ENCODE data around the gene RAMP2. TPM values are rescaled to one million over a fixed set of nuclear protein-coding genes. Genes with fewer than 3 reads are reported as not detected.
"Not testable (repeated sequence)": the region's sequence is repeated elsewhere in the genome, so short reads cannot be mapped to it uniquely, and the experiment has no call there.

Gene RAMP2
- total RNA-seq, 1 experiment from 2014 or later: 0.74 TPM

DNA sequence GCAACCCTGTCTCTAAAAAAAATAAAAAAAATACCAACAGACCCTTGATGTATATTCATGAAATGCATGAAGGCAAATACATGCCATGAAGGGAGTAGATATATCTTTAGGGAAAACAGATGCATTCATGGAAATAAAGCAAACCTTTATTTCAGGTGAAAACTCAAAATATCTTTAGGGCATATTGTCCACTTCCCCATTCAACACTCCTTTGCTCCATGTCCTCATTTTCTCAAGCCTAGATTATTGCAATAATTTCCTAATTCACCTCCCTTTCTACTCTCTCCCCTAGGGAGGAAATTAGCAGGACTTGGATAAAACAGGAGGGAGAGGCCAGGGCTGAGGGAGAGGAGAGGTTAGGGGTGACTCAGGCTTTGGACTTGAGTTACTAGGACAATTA is 6.5 kb downstream of the RAMP2 start:
- no peak for DNase-seq (ENCODE audit: extremely low read depth, low read depth)

DNA sequence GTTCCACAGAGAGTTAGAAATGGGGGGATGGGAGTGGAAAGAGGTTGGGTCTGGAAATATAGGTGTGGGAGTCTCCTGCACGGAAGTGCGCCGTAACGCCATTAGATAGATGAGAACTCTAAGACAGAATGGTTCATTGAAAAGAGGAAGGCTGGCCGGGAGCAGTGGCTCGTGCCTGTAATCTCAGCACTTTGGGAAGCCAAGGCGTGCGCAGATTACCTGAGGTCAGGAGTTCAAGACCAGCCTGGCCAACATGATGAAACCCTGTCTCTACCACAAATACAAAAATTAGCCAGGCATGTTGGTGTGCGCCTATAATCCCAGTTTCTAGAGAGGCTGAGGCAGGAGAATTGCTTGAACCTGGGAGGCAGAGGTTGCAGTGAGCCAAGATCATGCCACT is 7.0 kb downstream of the RAMP2 start:
- DNase-seq (ENCODE audit: extremely low read depth, low read depth): not testable (repeated sequence)

DNA sequence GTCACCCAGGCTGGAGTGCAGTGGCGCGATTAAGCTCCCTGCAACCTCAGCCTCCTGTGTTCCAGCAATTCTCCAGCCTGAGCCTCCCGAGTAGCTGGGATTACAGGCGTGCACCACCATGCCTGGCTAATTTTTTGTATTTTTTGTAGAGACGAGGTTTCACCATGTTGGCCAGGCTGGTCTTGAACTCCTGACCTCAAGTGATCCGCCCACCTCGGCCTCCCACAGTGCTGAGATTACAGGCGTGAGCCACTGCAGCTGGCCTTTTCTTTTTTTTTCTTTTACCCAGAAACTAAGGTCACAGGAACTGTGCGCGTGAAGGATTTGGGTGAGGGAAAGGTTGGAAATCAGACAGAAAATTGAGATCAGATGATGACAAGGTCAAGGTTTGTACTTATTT is 8.9 kb downstream of the RAMP2 start:
- not testable (repeated sequence) for DNase-seq (ENCODE audit: extremely low read depth, low read depth)

DNA sequence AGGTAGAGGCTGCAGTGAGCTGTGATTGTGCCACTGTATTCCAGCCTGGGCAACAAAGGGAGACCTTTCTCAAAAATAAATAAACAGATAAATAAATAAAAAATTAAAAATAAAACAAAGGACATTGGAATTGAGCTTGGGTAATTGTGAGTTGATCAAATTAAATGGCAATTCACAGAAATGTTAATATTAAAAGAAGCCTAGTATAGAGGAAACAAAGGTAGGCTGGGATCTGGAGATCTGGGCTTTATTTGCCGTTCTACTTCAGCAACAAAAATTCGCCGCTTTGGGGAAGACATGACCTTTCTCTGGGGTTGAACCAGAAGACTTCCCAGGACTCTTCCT is 11.9 kb downstream of the RAMP2 start:
- DNase-seq (ENCODE audit: extremely low read depth, low read depth): no peak

DNA sequence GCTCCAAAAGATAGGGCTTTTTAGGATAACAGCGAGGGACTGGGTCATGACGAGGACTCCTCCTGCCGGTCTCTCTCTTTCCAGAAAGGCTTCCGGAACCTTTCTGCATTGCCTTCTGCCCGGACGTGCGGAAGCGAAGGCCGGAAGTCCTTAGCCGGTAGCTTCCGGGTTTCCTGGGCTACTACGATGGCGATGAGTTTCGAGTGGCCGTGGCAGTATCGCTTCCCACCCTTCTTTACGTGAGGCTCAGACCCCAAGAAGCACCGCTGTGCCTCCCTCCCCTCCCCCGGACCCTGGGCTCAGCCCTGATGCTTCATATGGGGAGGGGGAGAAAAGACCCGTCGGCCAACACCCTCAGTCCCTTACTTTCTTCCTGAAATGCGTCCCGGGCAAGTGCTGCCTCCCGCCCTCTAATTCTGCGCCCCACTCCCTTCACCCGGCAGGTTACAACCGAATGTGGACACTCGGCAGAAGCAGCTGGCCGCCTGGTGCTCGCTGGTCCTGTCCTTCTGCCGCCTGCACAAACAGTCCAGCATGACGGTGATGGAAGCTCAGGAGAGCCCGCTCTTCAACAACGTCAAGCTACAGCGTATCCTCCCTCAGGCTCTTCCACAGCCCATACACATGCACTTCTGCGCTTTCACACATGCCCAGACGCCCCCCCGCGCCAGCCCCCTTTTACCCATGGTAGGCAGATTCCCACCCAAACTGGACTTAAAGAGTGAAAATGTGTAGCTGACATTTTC is 12.4 kb downstream of the RAMP2 start, which contains the start of gene VPS25:
TSS of gene VPS25 (plus strand) at position 160 of the 746 bp plus-strand sequence. CDS start at position 187, 27 bp downstream.
- peak; percentile 79 for DNase-seq (ENCODE audit: extremely low read depth, low read depth)

DNA sequence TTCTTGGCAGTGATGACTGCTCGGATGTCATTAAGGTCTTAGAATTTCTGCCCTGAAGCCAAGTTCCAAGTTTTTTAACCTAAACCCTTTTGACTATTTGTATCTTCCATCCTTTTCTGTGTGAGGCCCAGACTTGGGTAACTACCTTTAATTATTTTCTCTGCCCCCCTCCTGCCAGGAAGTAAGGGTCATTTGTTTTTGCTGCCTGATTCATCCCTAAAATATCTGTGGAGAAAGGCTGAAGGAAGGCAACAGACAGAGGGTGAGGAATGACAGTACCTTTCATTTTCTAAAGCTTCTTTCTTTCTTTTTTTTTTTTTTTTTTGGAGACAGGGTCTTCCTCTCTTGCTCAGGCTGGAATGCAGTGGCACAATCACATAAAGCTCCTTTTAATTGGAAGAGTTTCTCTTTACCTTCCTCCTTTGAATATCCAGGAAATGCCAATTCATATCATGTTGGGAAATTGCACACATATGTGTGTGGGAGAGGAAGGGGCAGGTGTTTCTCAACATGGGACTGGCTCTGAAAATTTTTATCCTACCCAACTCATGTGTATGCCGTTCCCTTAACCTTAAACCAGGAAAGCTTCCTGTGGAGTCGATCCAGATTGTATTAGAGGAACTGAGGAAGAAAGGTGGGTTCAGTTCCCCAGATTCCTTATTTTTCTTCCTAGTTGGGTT is 13.2 kb downstream of the RAMP2 start:
- DNase-seq (ENCODE audit: extremely low read depth, low read depth): no peak

DNA sequence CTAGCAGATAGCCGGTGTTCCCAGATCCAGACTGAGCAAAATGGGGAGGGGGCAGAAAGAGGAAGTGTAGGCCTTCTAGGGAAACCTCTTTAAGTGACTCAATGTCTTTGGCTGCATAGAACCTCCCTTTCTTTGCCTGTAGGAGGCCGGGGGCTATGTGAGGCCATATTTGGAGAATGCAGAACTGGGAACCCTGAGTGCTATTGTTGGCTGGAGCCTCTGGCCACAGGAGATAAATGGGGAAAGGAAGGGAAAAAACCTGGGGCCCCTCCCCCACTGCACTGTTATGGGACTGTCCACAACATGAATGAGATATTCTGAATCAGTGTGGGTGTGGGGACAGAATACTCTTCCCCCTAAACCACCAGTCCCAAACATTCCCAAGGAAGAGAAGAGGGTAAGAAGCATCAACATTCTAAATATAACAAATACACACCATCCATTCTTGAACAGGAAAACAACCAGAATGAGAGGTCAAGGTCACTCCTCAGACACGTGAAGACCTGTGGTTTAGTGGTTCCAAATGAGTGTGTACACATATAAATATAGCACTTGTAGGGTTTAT is 14.6 kb downstream of the RAMP2 start:
- DNase-seq (ENCODE audit: extremely low read depth, low read depth): no peak

DNA sequence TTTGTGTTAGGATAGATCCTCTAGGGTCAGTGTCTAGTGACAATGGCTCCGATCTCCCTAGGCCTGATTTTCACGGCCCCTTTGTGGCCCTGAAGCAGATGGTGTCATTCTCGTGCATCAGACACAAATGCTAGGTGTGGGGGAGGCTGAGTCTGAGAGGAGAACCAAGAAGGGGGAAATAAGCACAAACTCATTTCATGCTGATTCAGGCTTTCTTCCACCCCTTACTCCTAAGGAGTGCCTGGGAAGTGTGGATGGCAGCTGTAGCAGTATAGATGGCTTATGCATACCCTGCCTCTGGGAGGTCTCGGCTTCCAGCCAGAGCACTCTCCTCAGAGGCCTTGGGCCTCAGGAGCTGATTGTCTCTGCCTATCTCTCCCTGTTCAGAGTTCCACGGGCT is 17.5 kb downstream of the RAMP2 start:
- DNase-seq (ENCODE audit: extremely low read depth, low read depth): no peak

DNA sequence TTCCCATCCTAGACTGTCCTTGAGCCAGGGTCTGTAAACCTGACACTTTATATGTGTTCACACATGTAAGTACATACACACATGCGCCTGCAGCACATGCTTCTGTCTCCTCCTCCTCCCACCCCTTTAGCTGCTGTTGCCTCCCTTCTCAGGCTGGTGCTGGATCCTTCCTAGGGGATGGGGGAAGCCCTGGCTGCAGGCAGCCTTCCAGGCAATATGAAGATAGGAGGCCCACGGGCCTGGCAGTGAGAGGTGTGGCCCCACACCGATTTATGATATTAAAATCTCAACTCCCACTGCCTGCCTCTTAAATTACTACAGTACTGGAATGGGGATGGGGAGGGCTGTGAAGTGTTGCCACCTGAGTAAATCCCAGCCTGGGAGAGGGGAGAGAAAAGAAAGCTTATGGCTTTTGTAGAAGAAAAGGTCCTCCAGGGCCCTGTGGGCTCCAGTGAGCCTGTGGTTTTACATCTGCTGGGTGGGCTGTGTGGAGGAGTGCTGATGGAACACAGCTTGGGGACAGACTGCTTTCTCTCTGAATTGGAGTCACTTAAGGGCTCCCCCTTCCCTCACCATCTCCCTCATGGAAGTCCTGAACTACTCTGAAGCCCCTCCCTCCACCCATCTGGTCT is 18.4 kb downstream of the RAMP2 start:
- no peak for DNase-seq (ENCODE audit: extremely low read depth, low read depth)

DNA sequence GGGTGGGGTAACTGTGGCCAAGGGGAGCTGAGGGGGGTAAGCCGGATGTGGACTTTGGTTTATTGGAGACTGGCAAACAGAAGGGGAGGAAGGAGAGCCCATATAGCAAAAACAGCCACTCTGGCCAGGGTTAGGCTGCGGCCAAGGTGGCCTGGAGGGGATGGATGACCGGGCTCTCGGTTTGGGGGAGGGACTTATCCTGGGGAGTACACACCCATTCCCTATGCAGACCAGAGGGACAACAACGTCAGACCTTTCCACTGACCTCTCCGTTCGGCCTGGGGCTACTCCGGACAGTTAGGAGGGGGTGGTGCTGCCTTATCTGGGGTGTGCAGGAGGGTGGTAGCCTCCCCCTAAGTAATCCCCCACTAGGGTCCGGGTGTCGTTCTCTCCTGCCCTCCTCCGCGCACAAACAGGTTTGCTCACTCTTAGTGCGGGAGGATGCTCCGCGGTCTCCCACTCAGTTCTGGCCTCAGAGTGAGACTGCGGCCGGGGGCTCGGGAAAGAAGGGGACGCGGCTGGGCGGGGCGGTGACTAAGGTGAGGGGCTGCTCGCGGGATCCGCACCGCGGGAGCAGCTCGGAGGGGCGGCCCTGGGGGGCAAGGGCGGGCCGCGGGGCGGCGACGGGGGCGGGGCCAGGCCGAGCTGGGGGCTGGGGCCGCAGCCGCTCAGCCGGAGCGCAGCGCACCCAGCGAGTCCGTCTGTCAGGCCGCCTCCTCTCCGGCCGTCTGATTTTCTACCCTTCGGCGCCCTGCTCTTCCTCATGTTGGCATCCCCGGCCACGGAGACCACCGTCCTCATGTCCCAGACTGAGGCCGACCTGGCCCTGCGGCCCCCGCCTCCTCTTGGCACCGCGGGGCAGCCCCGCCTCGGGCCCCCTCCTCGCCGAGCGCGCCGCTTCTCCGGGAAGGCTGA is 19.2 kb downstream of the RAMP2 start, which contains the start of gene WNK4:
TSS of gene WNK4 (plus strand) at position 675 of the 915 bp plus-strand sequence. CDS start at position 764, 89 bp downstream.
- no peak for DNase-seq (ENCODE audit: extremely low read depth, low read depth)

DNA sequence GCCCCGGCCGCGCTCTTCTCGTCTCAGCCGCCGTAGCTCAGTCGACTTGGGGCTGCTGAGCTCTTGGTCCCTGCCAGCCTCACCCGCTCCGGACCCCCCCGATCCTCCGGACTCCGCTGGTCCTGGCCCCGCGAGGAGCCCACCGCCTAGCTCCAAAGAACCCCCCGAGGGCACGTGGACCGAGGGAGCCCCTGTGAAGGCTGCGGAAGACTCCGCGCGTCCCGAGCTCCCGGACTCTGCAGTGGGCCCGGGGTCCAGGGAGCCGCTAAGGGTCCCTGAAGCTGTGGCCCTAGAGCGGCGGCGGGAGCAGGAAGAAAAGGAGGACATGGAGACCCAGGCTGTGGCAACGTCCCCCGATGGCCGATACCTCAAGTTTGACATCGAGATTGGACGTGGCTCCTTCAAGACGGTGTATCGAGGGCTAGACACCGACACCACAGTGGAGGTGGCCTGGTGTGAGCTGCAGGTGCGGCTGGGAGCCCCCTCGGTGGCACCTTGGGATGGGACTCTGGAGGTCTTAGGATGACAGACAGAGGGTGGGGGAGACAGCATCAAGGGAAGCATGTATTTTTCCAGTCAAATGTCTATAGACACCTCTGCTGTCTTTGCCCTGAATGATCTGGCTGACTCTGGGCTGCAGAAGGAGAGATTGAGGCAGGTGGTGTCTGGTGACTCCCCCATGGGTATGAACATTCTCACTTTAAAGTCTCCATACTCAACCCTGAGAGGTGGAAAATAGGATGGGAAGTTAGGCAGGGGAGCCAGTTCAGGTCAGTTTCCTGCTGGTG is 20.0 kb downstream of the RAMP2 start:
- DNase-seq (ENCODE audit: extremely low read depth, low read depth): no peak

DNA sequence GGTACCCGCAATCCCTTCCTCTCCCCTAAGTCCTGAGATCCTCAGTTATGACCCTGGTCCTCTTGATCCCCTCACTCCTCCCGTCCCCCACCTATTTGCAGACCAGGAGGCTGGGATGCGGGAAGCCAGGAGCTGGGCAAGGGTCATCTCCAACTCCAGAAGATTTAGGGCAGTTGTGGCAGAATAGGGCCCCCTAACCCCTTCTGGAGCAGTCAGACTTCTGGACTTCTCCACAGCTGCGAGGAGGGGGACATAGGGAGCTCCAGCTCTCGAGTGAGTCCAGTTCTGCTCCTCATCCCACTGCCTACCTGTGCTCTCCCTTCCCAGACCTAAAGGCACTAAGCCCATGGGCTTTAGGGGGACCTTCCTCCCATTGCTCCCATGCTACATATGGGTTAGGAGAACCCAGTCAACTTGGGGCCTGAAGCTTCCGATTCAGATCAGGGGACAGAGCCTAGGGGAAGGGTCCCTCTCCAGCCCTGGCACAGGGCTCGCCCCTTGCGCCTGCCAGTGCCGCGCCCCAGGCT is 20.7 kb downstream of the RAMP2 start:
- no peak for DNase-seq (ENCODE audit: extremely low read depth, low read depth)

DNA sequence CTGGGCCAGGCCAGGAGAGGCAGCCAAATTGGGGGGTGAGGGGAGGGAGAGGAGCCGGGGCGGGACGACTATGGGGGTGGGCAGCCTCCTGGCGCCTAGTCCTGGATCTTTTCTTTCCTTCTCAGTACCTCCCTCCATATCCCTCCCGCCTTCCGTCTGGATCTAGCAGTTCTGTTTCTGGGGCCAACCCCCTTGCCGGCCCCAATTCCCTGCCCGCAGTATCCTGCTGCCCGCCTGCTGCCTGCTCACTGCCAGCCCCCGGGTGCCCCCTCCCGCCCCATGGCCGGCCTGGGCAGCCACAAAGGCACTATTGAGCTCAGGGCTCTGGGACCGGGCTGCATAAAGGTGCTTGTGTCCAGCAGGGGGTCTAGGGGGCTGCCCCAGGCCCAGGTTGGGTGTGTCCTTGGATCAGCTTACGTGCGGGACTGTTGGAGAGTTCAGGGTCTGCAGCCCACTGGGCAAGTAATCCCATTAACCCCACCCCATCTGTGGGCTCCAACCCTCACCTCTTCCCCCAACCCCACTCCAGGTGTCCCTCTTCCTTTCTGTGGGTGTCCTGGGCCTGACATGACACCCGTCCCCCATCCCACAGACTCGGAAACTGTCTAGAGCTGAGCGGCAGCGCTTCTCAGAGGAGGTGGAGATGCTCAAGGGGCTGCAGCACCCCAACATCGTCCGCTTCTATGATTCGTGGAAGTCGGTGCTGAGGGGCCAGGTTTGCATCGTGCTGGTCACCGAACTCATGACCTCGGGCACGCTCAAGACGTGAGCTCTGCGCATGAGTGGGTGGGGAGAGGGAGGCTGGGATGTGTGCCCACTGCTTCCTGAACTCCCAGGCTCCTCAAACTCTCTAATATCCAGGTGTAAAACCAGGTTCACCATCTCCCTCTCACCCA is 21.4 kb downstream of the RAMP2 start:
- no peak for DNase-seq (ENCODE audit: extremely low read depth, low read depth)

DNA sequence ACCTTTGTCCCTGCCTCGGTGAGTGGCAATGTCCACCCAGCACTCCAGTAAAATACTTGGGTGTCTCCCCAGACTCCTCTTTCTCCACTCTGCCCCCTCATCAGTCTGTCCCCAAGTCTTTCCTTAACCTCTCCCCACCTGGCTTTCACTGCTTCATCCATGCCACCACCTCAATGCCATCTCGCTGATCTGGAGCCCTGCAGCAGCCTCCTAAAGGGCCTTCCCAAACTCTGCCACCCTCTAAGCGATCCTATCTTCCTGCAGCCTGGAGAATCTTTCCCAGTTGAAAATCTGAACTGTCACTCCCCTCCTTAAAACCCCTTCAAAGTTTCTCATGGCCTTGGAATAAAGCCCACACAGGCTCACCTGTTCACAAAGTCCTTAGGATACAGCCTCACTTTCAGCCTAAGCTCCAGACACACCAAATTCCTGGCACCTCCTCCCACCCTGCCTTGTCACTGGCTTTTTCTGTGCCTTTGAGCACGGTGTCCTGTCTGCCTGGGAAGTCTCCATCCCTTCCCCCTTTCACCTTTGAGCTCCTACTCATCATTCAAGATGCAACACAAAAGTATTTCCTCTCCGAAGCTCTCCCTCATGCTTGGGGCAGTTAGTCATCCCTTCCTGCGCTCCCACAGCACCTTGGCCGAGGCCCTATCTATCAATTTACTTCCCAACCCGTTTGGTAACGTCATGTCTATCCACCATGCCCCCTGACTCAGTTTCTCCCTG is 22.2 kb downstream of the RAMP2 start:
- no peak for DNase-seq (ENCODE audit: extremely low read depth, low read depth)

DNA sequence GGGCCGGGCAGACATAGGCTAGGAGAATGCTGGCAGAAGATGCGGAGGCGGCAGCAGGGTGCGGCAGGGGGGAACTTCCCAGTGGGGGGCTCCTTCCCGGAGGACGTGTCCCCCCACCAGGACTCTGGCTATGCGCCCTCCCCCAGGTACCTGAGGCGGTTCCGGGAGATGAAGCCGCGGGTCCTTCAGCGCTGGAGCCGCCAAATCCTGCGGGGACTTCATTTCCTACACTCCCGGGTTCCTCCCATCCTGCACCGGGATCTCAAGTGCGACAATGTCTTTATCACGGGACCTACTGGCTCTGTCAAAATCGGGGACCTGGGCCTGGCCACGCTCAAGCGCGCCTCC is 22.7 kb downstream of the RAMP2 start:
- no peak for DNase-seq (ENCODE audit: extremely low read depth, low read depth)

DNA sequence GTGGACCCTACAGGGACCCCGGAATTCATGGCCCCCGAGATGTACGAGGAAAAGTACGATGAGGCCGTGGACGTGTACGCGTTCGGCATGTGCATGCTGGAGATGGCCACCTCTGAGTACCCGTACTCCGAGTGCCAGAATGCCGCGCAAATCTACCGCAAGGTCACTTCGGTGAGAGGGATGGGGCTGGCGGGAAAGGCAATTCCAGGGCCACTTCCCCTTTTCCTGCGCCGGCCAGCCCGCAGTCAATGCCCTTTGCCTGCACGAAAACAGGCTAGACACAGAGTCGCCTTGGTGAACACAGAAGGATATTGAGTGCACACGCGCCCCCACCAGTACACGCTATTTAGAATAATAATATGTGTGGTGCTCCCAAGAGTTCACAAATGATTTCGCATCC is 23.4 kb downstream of the RAMP2 start:
- no peak for DNase-seq (ENCODE audit: extremely low read depth, low read depth)

DNA sequence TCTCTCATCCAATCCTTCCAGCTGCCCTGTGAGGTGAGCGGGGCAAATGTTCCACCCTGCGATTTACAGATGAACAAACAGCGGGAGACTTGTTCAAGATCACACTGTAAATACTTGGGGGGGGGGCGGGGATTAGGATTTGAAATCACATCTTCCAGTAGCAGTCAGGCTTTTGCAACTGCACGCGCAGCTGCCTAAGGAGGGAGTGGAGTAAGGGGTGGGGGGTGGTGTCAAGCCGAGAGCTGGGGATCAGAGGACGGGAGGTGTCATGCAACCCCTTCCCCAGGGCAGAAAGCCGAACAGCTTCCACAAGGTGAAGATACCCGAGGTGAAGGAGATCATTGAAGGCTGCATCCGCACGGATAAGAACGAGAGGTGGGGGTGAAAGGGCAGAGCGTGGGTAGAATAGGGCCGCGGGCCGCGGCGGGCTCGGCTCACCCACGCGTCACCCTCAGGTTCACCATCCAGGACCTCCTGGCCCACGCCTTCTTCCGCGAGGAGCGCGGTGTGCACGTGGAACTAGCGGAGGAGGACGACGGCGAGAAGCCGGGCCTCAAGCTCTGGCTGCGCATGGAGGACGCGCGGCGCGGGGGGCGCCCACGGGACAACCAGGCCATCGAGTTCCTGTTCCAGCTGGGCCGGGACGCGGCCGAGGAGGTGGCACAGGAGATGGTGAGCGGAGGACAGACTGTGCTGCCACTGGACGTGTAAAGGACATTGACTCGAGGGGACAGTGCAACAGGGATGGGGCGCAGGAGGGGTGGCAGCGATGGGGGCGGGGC is 24.0 kb downstream of the RAMP2 start:
- DNase-seq (ENCODE audit: extremely low read depth, low read depth): no peak
